Osteoblast (primary cell): ENCODE data around the gene SLC7A8. TPM values are rescaled to one million over a fixed set of nuclear protein-coding genes. Genes with fewer than 3 reads are reported as not detected.

ENCODE experiments used
- DNase-seq: peaks from one replicate; pipeline ENCODE4 v3.0.0; 2011; ENCODE audit warnings: low spot score, mixed read lengths; ENCODE audit not compliant: insufficient read length; ENCODE audit errors: missing footprints
- H2AFZ ChIP-seq: 2 replicates; pipeline ENCODE4 v1.6.0; 2011; ENCODE audit warnings: mild to moderate bottlenecking, low read length
- H3K27ac ChIP-seq: 2 replicates; pipeline ENCODE4 v1.5.1; 2011; ENCODE audit warnings: mild to moderate bottlenecking, low read depth, low read length, moderate library complexity
- H3K27me3 ChIP-seq: 2 replicates; pipeline ENCODE4 v1.6.0; 2012; ENCODE audit warnings: mild to moderate bottlenecking, control low read depth, inconsistent platforms, low read length, moderate library complexity; ENCODE audit not compliant: insufficient read depth
- H3K36me3 ChIP-seq: 2 replicates; pipeline ENCODE4 v1.5.1; 2011; ENCODE audit warnings: mild to moderate bottlenecking, low read length, control low read depth, moderate library complexity; ENCODE audit not compliant: insufficient read depth
- H3K4me1 ChIP-seq: 2 replicates; pipeline ENCODE4 v1.5.1; 2011; ENCODE audit warnings: mild to moderate bottlenecking, low read length, control low read depth, moderate library complexity; ENCODE audit not compliant: insufficient read depth
- H3K4me2 ChIP-seq: 2 replicates; pipeline ENCODE4 v1.6.0; 2011; ENCODE audit warnings: mild to moderate bottlenecking, low read length; ENCODE audit not compliant: insufficient read depth
- H3K4me3 ChIP-seq: fragments of 200-600 bp; sonication (generic); 3 replicates; pipeline ENCODE4 v1.5.1; 2012; ENCODE audit warnings: mild to moderate bottlenecking, low read length, inconsistent platforms; ENCODE audit not compliant: insufficient read depth
- H3K79me2 ChIP-seq: 2 replicates; pipeline ENCODE4 v1.6.0; 2012; ENCODE audit warnings: mild to moderate bottlenecking, low read length, control low read depth, inconsistent platforms; ENCODE audit not compliant: insufficient read depth
- H3K9me3 ChIP-seq: 2 replicates; pipeline ENCODE4 v1.5.1; 2011; ENCODE audit warnings: low read depth, low read length, control low read depth
- H4K20me1 ChIP-seq: 2 replicates; pipeline ENCODE4 v1.6.0; 2012; ENCODE audit warnings: mild to moderate bottlenecking, low read length, control low read depth; ENCODE audit not compliant: insufficient read depth
- total RNA-seq: library from RNA; depleted of rRNA; stranded (reverse); fragments of >200 nt; gene quantifications from 2 replicates; pipeline ENCODE4 v1.2.3, GENCODE V29; 2012
- TF ChIP-seq, protein P1 (sequence below): IDR thresholded peaks from 2 replicates; pipeline ENCODE4 v1.5.1; 2011; ENCODE audit warnings: mild to moderate bottlenecking, low read depth, low read length, moderate library complexity; ENCODE audit errors: extremely low read depth

Gene SLC7A8
- total RNA-seq, 1 donor: 4.3 TPM

DNA sequence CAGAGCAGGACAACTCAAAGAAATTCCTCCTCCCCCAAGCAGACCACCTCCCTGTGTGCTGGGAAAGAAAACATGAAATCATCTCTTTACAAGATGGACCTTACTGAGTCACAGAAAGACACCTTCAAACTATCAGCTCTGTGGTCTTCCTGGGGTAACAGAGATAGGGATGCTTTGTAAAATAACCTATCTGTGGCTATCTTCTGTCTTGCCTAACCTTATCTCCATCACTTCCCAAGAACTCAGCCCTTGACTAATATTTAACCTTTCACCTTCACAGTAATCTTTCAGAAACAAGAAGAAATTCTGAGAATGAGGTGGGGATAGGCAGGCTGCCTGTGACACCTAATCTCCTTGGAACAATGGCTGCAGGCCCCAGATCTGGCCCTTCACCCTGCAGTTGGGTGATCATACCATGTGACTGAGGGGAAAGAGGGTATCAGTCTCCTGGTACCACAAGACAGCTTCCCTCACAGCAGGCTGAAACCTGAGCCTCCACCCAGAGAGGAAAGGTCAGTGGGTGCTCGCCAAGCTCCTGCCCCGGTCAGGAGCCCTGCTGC is 37.0 kb downstream of the SLC7A8 start:
- Histone ChIP-seq H3K27ac (no peak overlapping the region), H3K27me3 (peaks cover 6% of the 10 kb centered on the region), H3K4me1 (peaks cover 9% of the 10 kb centered on the region), H3K36me3 (no peaks in the 10 kb centered on the region), H3K4me2 (no peak overlapping the region), H3K79me2 (no peaks in the 10 kb centered on the region), H3K9me3 (no peaks in the 10 kb centered on the region), H4K20me1 (no peaks in the 10 kb centered on the region), H2AFZ (no peak overlapping the region), H3K4me3 (no peak overlapping the region)
- DNase-seq: no peak
- TF ChIP-seq, protein P1, sequence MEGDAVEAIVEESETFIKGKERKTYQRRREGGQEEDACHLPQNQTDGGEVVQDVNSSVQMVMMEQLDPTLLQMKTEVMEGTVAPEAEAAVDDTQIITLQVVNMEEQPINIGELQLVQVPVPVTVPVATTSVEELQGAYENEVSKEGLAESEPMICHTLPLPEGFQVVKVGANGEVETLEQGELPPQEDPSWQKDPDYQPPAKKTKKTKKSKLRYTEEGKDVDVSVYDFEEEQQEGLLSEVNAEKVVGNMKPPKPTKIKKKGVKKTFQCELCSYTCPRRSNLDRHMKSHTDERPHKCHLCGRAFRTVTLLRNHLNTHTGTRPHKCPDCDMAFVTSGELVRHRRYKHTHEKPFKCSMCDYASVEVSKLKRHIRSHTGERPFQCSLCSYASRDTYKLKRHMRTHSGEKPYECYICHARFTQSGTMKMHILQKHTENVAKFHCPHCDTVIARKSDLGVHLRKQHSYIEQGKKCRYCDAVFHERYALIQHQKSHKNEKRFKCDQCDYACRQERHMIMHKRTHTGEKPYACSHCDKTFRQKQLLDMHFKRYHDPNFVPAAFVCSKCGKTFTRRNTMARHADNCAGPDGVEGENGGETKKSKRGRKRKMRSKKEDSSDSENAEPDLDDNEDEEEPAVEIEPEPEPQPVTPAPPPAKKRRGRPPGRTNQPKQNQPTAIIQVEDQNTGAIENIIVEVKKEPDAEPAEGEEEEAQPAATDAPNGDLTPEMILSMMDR: no peak

DNA sequence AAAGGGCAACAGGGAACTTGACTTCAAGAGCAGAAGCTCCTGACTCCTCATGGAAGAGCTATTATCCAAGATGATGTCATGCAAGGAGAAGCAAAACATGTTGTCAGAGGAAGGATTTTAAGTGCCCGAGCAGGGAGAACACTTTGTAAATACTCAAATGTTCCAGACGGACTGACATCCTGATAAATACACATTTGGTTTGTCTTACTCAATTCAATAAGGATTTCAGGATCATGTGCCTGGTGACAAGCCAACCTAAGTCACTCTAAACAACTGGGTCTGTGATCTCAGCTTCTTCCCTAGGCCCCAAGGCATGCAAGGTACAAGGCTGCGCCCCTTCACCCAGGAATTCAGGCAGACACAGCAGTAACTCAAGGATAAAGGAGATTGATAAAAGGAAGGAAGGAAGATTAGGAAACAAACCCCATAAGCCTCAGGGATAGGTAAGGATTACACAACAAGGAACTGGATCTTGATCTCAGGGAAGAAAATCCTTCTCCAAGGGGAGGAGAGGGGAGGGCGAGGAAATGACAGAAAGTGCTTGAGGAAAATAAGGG is 37.6 kb downstream of the SLC7A8 start:
- H2AFZ ChIP-seq: no peak overlapping the region
- H3K4me3 ChIP-seq: no peak overlapping the region
- H3K36me3 ChIP-seq: no peaks in the 10 kb centered on the region
- no peak for DNase-seq
- peaks cover 6% of the 10 kb centered on the region for H3K27me3 ChIP-seq
- H3K4me1 ChIP-seq: peaks cover 9% of the 10 kb centered on the region
- no peak overlapping the region for H3K27ac ChIP-seq
- no peaks in the 10 kb centered on the region for H4K20me1 ChIP-seq
- H3K79me2 ChIP-seq: no peaks in the 10 kb centered on the region
- no peak overlapping the region for H3K4me2 ChIP-seq
- TF ChIP-seq, protein P1: no peak
- no peaks in the 10 kb centered on the region for H3K9me3 ChIP-seq

DNA sequence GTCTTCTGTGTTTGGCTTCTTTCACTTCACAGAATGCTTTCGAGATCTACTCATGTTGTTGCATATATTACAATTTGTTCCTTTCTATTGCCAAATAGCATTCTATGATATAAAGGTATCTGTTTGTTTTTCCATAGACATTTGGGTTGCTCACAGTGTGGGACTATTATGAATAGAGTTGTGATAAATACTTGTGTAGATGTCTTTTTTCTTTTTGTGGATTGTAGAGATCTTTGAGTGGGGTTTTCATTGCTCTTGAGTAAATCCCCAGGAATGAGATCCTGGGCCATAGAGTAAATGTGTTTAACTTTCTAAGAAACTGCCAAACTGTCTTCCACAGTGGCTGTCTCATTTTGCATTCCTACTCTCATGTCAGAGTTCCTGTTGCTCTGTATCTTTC is 39.5 kb downstream of the SLC7A8 start:
- Histone ChIP-seq H3K4me3 (no peak overlapping the region), H2AFZ (no peak overlapping the region), H3K27ac (no peak overlapping the region), H3K27me3 (peaks cover 6% of the 10 kb centered on the region), H3K9me3 (no peaks in the 10 kb centered on the region), H3K4me1 (peaks cover 9% of the 10 kb centered on the region), H3K4me2 (no peak overlapping the region), H3K79me2 (no peaks in the 10 kb centered on the region), H4K20me1 (no peaks in the 10 kb centered on the region), H3K36me3 (no peaks in the 10 kb centered on the region)
- TF ChIP-seq, protein P1: no peak
- DNase-seq: no peak

DNA sequence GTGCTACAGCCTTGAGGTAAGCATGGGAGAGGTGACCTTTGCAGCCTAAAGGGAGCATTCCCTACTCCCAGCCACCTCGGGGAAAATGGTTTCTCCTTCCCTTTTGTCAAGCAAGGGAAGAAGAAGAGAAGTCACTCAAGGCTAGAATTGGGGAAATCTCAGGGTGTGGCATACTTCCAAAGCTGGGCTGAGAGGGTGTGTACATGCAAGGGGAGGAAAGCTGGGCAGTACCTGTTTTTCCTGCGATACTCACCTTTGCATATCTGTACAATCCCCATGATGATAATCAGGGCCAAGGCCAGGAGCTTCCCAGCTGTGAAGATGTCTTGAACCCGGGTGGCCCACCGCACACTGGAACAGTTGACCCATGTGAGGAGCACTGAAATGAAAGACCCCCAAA is 40.6 kb downstream of the SLC7A8 start:
- TF ChIP-seq, protein P1: no peak
- DNase-seq: no peak
- Histone ChIP-seq H2AFZ (no peak overlapping the region), H3K27ac (no peak overlapping the region), H3K36me3 (no peaks in the 10 kb centered on the region), H3K9me3 (no peaks in the 10 kb centered on the region), H4K20me1 (no peaks in the 10 kb centered on the region), H3K4me3 (no peak overlapping the region), H3K4me1 (peaks cover 9% of the 10 kb centered on the region), H3K4me2 (no peak overlapping the region), H3K27me3 (peaks cover 6% of the 10 kb centered on the region), H3K79me2 (no peaks in the 10 kb centered on the region)
